GM18517 (cell line): ENCODE measurements around the gene SLC8B1.

ENCODE experiments used
- ATAC-seq: cut with Tn5 transposase; IDR thresholded peaks from one replicate; pipeline ENCODE4 v1.9.1; 2021; ENCODE audit warnings: mild to moderate bottlenecking, moderate library complexity; ENCODE audit not compliant: unreplicated experiment

The SLC8B1 gene

DNA sequence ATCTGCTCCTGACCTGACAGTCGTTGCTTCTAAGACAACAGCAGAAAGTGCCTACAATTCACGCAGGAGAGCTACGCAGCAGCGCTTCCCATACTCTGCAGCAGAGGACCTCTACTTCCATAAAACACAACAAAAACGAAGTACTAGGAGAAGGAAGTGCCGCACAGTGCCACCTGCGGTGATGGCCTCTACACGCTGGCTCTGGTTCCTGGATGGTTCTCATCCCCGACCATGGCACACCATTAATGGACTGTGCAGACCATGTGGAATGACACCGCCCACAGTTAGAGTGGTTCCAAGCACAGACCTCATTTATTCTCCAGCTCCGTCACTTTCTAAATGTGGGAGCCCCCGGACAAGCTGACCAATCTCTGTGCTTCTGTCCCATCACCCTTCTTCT lies 85.4 kb downstream of the SLC8B1 start:
- no peak for ATAC-seq

DNA sequence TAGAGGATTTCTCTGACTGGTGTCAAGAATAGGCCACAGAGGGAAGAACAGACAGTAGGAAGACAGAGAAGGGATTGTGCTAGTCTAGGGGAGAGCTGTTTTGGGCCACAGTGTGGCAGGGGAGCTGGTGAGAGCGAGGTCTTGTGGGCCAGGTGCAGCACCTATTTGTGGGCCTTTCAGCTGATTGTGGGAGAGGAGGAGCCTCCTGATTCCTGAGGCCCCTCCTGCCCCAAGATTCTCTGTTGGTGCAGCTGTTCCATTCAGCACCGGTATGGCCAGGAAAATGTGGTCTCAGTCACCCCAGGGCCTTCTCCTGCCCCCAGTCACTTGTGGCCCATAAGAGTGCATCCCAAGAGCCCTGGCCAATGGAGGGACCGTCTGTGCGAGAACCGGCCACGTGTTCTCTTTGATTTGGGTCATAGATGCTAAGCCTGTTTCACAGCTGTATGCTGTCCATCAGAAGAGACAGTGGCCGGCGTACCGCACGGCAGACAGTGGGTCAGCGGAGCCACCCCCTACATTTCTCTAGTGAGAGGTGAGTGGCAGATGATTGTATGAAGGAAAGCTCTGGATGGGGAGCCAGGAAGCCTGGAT lies 86.0 kb downstream of the SLC8B1 start:
- ATAC-seq, result no peak
